ENCODE measurements around the gene EEF1AKMT1. TPM values are rescaled to one million over a fixed set of nuclear protein-coding genes. Genes with fewer than 3 reads are reported as not detected.
A peak's percentile ranks its signal among the peaks of the same experiment; 100 is the strongest.

Gene EEF1AKMT1
- 11.4 and 11.9 TPM in 2 replicates for total RNA-seq

- DNase-seq (ENCODE audit: low read depth) = peak; percentile 56
- Histone ChIP-seq H3K36me3 (ENCODE audit: control insufficient read depth, insufficient read depth, low read length) (no peaks in the 10 kb centered on the region), H3K27me3 (ENCODE audit: control insufficient read depth, insufficient read depth, low read length) (no peaks in the 10 kb centered on the region), H3K4me3 (ENCODE audit: low read depth, low read length) (peak within 1 kb of the TSS; percentile 44)
- TF ChIP-seq CTCF (IDR thresholded peaks at IDR 0.05; ENCODE audit: insufficient read depth, low read length, poor library complexity, severe bottlenecking) = no peak
These were observed at the start of gene EEF1AKMT1 for GRCh38 chr13:20773194-20774080. EEF1AKMT1 (minus strand) TSS chr13:20773961; CDS start chr13:20757598, 16,363 bp downstream.

GRCh38 chr13:20823071-20823470 is 49.3 kb upstream of the EEF1AKMT1 start:
- DNase-seq (ENCODE audit: low read depth) = no peak
- no peaks in the 10 kb centered on the region for H3K27me3 ChIP-seq (ENCODE audit: control insufficient read depth, insufficient read depth, low read length)
- no peak overlapping the region for H3K4me3 ChIP-seq (ENCODE audit: low read depth, low read length)
- TF ChIP-seq CTCF (IDR thresholded peaks at IDR 0.05; ENCODE audit: insufficient read depth, low read length, poor library complexity, severe bottlenecking) = no peak
- no peaks in the 10 kb centered on the region for H3K36me3 ChIP-seq (ENCODE audit: control insufficient read depth, insufficient read depth, low read length)

- no peaks in the 10 kb centered on the region for H3K36me3 ChIP-seq (ENCODE audit: control insufficient read depth, insufficient read depth, low read length)
- H3K27me3 ChIP-seq (ENCODE audit: control insufficient read depth, insufficient read depth, low read length) = no peaks in the 10 kb centered on the region
These were observed 48.6 kb upstream of the EEF1AKMT1 start for GRCh38 chr13:20822406-20822805.

GRCh38 chr13:20819715-20820114 is 46.0 kb upstream of the EEF1AKMT1 start:
- no peak for TF ChIP-seq CTCF (IDR thresholded peaks at IDR 0.05; ENCODE audit: insufficient read depth, low read length, poor library complexity, severe bottlenecking)
- H3K36me3 ChIP-seq (ENCODE audit: control insufficient read depth, insufficient read depth, low read length) = no peaks in the 10 kb centered on the region
- no peak overlapping the region for H3K4me3 ChIP-seq (ENCODE audit: low read depth, low read length)
- no peak for DNase-seq (ENCODE audit: low read depth)
- H3K27me3 ChIP-seq (ENCODE audit: control insufficient read depth, insufficient read depth, low read length) = no peaks in the 10 kb centered on the region

More at GRCh38 chr13:20822406-20822805, 48.6 kb upstream of the EEF1AKMT1 start:
- DNase-seq (ENCODE audit: low read depth) = no peak
- TF ChIP-seq CTCF (IDR thresholded peaks at IDR 0.05; ENCODE audit: insufficient read depth, low read length, poor library complexity, severe bottlenecking) = no peak
- H3K4me3 ChIP-seq (ENCODE audit: low read depth, low read length) = no peak overlapping the region

- no peak overlapping the region for H3K4me3 ChIP-seq (ENCODE audit: low read depth, low read length)
- TF ChIP-seq CTCF (IDR thresholded peaks at IDR 0.05; ENCODE audit: insufficient read depth, low read length, poor library complexity, severe bottlenecking) = no peak
- no peak for DNase-seq (ENCODE audit: low read depth)
- H3K27me3 ChIP-seq (ENCODE audit: control insufficient read depth, insufficient read depth, low read length) = no peaks in the 10 kb centered on the region
- no peaks in the 10 kb centered on the region for H3K36me3 ChIP-seq (ENCODE audit: control insufficient read depth, insufficient read depth, low read length)
These were observed 41.7 kb upstream of the EEF1AKMT1 start for GRCh38 chr13:20815464-20815863.

Data from kidney epithelial cell (primary cell).